ENCODE results near the gene CEP164. TPM values are rescaled to one million over a fixed set of nuclear protein-coding genes. Genes with fewer than 3 reads are reported as not detected.

The CEP164 gene
- total and polyA plus RNA-seq, 10 of the 15 experiments (the other 5 are each of a cell fraction or from before 2014, with no cell fraction given): 4.2 to 31.2 (median 20.2) TPM

DNA sequence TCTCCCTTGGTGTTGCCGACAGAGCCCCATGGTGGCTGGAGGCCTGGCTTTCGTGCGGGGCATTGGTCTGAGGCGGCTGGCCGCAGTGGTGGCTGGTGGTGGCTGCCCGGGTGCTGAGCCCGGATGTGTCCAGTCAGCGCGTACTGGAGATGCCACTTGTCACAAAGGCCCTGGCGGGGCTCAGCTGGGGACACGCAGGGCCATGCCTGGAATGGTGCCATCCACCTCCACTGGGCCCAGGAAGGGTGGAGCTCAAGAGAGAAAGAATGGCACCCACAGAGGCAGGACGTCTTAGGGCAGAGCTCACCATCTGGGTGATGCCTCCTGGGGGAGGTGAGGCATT lies 92.5 kb downstream of the CEP164 start:
- DNase-seq (ENCODE audit: low read depth, low spot score): no peak
- ATAC-seq: no peak
- Histone ChIP-seq H3K4me2 (ENCODE audit: control insufficient read depth, insufficient read depth) (no peak overlapping the region), H3K79me2 (ENCODE audit: control insufficient read depth, insufficient read depth, low read length) (no peaks in the 10 kb centered on the region), H4K20me1 (ENCODE audit: control insufficient read depth, insufficient read depth) (no peaks in the 10 kb centered on the region), H3K27ac (ENCODE audit: control insufficient read depth, insufficient read depth) (no peak overlapping the region), H3K9me3 (replicated peaks; ENCODE audit: control insufficient read depth, insufficient read depth, low read length) (no peaks in the 10 kb centered on the region), H3K4me3 (no peak overlapping the region), H3K9ac (ENCODE audit: control insufficient read depth, insufficient read depth, low read length) (no peak overlapping the region), H2AFZ (ENCODE audit: control insufficient read depth, low read depth, low read length) (no peak overlapping the region), H3K4me1 (ENCODE audit: control insufficient read depth, insufficient read depth, low read length) (peaks cover 4% of the 10 kb centered on the region; the same call in 1 of the 2 replicates), H3K27me3 (replicated peaks in 1 of 2; ENCODE audit: control insufficient read depth in 2 of 2, insufficient read depth in 2 of 2, low read length in 1 of 2) (no peaks in the 10 kb centered on the region), H3K36me3 (ENCODE audit: control insufficient read depth in 2 of 2, insufficient read depth in 2 of 2, low read length in 1 of 2) (no peaks in the 10 kb centered on the region)
- WGBS (ENCODE audit: insufficient coverage, insufficient replicate concordance, low lambda C conversion rate, missing lambda C conversion rate): 80% methylated on average over 12 of the region's 12 CpGs
- ChIA-PET RAD21 (ENCODE audit: unreplicated experiment) (no interaction called here), CTCF (no interaction called here), POLR2A (no interaction called here), SMC1A (ENCODE audit: uncharacterized antibody, unreplicated experiment) (no interaction called here)
- BruUV-seq (replicated peaks): no TSS peak
- FAIRE-seq: no peak
- in situ Hi-C loops (cut with MboI) (no loop called here), intact Hi-C loops (cut with micrococcal nuclease; ENCODE audit: unreplicated experiment) (no loop called here)
- no peak for TF ChIP-seq FOXK2 (IDR thresholded peaks at IDR 0.05)
- TF ChIP-seq ZNF384 (IDR thresholded peaks at IDR 0.05; ENCODE audit: borderline replicate concordance, low read depth, low read length): no peak
- TF ChIP-seq MEF2B (IDR thresholded peaks at IDR 0.05; ENCODE audit: partially characterized antibody, poor library complexity, severe bottlenecking): no peak
- TF ChIP-seq, protein P1, sequence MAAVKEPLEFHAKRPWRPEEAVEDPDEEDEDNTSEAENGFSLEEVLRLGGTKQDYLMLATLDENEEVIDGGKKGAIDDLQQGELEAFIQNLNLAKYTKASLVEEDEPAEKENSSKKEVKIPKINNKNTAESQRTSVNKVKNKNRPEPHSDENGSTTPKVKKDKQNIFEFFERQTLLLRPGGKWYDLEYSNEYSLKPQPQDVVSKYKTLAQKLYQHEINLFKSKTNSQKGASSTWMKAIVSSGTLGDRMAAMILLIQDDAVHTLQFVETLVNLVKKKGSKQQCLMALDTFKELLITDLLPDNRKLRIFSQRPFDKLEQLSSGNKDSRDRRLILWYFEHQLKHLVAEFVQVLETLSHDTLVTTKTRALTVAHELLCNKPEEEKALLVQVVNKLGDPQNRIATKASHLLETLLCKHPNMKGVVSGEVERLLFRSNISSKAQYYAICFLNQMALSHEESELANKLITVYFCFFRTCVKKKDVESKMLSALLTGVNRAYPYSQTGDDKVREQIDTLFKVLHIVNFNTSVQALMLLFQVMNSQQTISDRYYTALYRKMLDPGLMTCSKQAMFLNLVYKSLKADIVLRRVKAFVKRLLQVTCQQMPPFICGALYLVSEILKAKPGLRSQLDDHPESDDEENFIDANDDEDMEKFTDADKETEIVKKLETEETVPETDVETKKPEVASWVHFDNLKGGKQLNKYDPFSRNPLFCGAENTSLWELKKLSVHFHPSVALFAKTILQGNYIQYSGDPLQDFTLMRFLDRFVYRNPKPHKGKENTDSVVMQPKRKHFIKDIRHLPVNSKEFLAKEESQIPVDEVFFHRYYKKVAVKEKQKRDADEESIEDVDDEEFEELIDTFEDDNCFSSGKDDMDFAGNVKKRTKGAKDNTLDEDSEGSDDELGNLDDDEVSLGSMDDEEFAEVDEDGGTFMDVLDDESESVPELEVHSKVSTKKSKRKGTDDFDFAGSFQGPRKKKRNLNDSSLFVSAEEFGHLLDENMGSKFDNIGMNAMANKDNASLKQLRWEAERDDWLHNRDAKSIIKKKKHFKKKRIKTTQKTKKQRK (IDR thresholded peaks at IDR 0.05; ENCODE audit: low read depth, low read length): no peak
- TF ChIP-seq ZNF622 (IDR thresholded peaks at IDR 0.05): no peak
- TF ChIP-seq, protein P2, sequence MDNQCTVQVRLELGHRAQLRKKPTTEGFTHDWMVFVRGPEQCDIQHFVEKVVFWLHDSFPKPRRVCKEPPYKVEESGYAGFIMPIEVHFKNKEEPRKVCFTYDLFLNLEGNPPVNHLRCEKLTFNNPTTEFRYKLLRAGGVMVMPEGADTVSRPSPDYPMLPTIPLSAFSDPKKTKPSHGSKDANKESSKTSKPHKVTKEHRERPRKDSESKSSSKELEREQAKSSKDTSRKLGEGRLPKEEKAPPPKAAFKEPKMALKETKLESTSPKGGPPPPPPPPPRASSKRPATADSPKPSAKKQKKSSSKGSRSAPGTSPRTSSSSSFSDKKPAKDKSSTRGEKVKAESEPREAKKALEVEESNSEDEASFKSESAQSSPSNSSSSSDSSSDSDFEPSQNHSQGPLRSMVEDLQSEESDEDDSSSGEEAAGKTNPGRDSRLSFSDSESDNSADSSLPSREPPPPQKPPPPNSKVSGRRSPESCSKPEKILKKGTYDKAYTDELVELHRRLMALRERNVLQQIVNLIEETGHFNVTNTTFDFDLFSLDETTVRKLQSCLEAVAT (IDR thresholded peaks at IDR 0.05): no peak
- no peak for TF ChIP-seq NFYB (IDR thresholded peaks at IDR 0.05; ENCODE audit: insufficient read depth, low read depth, low read length)
- TF ChIP-seq STAT3 (IDR thresholded peaks at IDR 0.05; ENCODE audit: low read depth, low read length): no peak
- no peak for TF ChIP-seq BHLHE40 (IDR thresholded peaks at IDR 0.05; ENCODE audit: borderline replicate concordance in 1 of 2, low read depth in 2 of 2, low read length in 1 of 2)
- no peak for TF ChIP-seq CBX5 (IDR thresholded peaks at IDR 0.05; ENCODE audit: low read depth)
- TF ChIP-seq TCF7 (IDR thresholded peaks at IDR 0.05; ENCODE audit: borderline replicate concordance): no peak
- no peak for TF ChIP-seq CHD1 (IDR thresholded peaks at IDR 0.05; ENCODE audit: low read depth, low read length)

Measured in GM12878 (cell line).